HepG2 (cell line): Measurements from ENCODE around the gene ITPRIPL1. TPM values are rescaled to one million over a fixed set of nuclear protein-coding genes. Genes with fewer than 3 reads are reported as not detected.
A peak's percentile ranks its signal among the peaks of the same experiment; 100 is the strongest.

Experiments used
- ARID2 ChIP-seq: sonication (generic); formaldehyde crosslinking; IDR thresholded peaks from 2 replicates; pipeline ENCODE4 v1.8.1; 2022; ENCODE audit warnings: mild to moderate bottlenecking, missing genetic modification reagents, borderline replicate concordance
- ARID5B ChIP-seq: IDR thresholded peaks from 2 replicates; pipeline ENCODE4 v1.4.0; 2020; ENCODE audit warnings: mild to moderate bottlenecking, missing genetic modification reagents
- CEBPZ ChIP-seq: IDR thresholded peaks from 2 replicates; pipeline ENCODE4 v1.6.1; 2012; ENCODE audit warnings: low read length, improper control_type of control experiment
- FOXA1 ChIP-seq, 2 experiments: fragments of 450-650 bp in 1 of 2; sonication (generic) in 1 of 2; formaldehyde crosslinking in 1 of 2; IDR thresholded peaks; 2 replicates each; pipeline versions ENCODE4 v1.4.0 to v1.6.1; 2016 to 2020; ENCODE audit warnings: missing genetic modification reagents in 1 of 2
- HOXA9 ChIP-seq: sonication (generic); formaldehyde crosslinking; IDR thresholded peaks from 2 replicates; pipeline ENCODE4 v1.8.1; 2022; ENCODE audit warnings: missing genetic modification reagents, mild to moderate bottlenecking, moderate library complexity, borderline replicate concordance
- KDM2A ChIP-seq: sonication (generic); formaldehyde crosslinking; IDR thresholded peaks from 2 replicates; pipeline ENCODE4 v1.4.0; 2020; ENCODE audit warnings: low read depth, missing genetic modification reagents, borderline replicate concordance
- MTF2 ChIP-seq: sonication (generic); formaldehyde crosslinking; IDR thresholded peaks from 2 replicates; pipeline ENCODE4 v1.5.0; 2020; ENCODE audit warnings: missing genetic modification reagents, borderline replicate concordance
- PHF8 ChIP-seq: sonication (generic); formaldehyde crosslinking; IDR thresholded peaks from 2 replicates; pipeline ENCODE4 v1.5.0; 2020; ENCODE audit warnings: missing genetic modification reagents
- PITX1 ChIP-seq: sonication (generic); formaldehyde crosslinking; IDR thresholded peaks from 2 replicates; pipeline ENCODE4 v1.5.1; 2020; ENCODE audit warnings: mild to moderate bottlenecking, missing genetic modification reagents
- SAFB2 ChIP-seq: sonication (generic); formaldehyde crosslinking; IDR thresholded peaks from 2 replicates; pipeline ENCODE4 v1.5.1; 2020; ENCODE audit warnings: missing genetic modification reagents, low read depth, mild to moderate bottlenecking, borderline replicate concordance
- SIX1 ChIP-seq: sonication (generic); formaldehyde crosslinking; IDR thresholded peaks from 2 replicates; pipeline ENCODE4 v1.4.0; 2020; ENCODE audit warnings: missing genetic modification reagents, borderline replicate concordance
- TOPORS ChIP-seq: sonication (generic); formaldehyde crosslinking; IDR thresholded peaks from 2 replicates; pipeline ENCODE4 v1.8.0; 2023; ENCODE audit warnings: mild to moderate bottlenecking, missing genetic modification reagents
- TP53 ChIP-seq: sonication (generic); formaldehyde crosslinking; conservative IDR thresholded peaks from 2 replicates; pipeline ENCODE4 v1.4.0; 2020; ENCODE audit warnings: missing genetic modification reagents
- TRAFD1 ChIP-seq: sonication (generic); formaldehyde crosslinking; IDR thresholded peaks from 2 replicates; pipeline ENCODE4 v1.5.1; 2020; ENCODE audit warnings: missing genetic modification reagents, mild to moderate bottlenecking, borderline replicate concordance
- ZC3H13 ChIP-seq: sonication (generic); formaldehyde crosslinking; IDR thresholded peaks from 2 replicates; pipeline ENCODE4 v1.8.1; 2023; ENCODE audit warnings: mild to moderate bottlenecking, missing genetic modification reagents, moderate library complexity
- ZNF282 ChIP-seq: fragments of 450-650 bp; IDR thresholded peaks from 2 replicates; pipeline ENCODE4 v1.6.1; 2018; ENCODE audit not compliant: partially characterized antibody
- ZNF552 ChIP-seq: sonication (generic); formaldehyde crosslinking; IDR thresholded peaks from 2 replicates; pipeline ENCODE4 v1.9.0; 2022; ENCODE audit warnings: missing genetic modification reagents, mild to moderate bottlenecking, borderline replicate concordance
- ZNF652 ChIP-seq: IDR thresholded peaks from 2 replicates; pipeline ENCODE4 v1.6.1; 2016; ENCODE audit warnings: low read depth, borderline replicate concordance
- ZNF747 ChIP-seq: sonication (generic); formaldehyde crosslinking; IDR thresholded peaks from 2 replicates; pipeline ENCODE4 v1.8.1; 2023; ENCODE audit warnings: missing genetic modification reagents, mild to moderate bottlenecking, borderline replicate concordance
- polyA plus RNA-seq, 8 experiments: library from polyadenylated mRNA; depleted of rRNA in 3 of 8; stranded (reverse) in 7 of 8; unstranded in 1 of 8; fragments of >200 nt; fragmentation: Illumina TruSeq in 4 of 8; extraction: Trizol in 4 of 8; gene quantifications; 2 replicates each; pipeline versions ENCODE4 v1.2.1 to v1.2.3, GENCODE V29; 2011 to 2016; ENCODE audit warnings: low read depth in 4 of 8, missing spikeins in 1 of 8, mixed read lengths in 1 of 8; ENCODE audit not compliant: insufficient read depth in 1 of 8
- total RNA-seq, 5 experiments: library from RNA; depleted of rRNA; stranded (reverse); fragments of >200 nt; fragmentation: Illumina TruSeq; extraction: Trizol; gene quantifications; 2 replicates each; pipeline ENCODE4 v1.2.3, GENCODE V29; 2016; ENCODE audit warnings: low read depth in 1 of 5

Gene ITPRIPL1
- total and polyA plus RNA-seq, 2 of the 13 experiments (the other 11 are each of a cell fraction or from before 2014, with no cell fraction given) = 4.3 to 11.7 TPM

GRCh38 chr2:96305091-96305978 lies 19.8 kb upstream of the ITPRIPL1 start, which contains the start of gene SNRNP200 (continued):
- TF ChIP-seq CEBPZ = no peak
- no peak for TF ChIP-seq FOXA1 (IDR thresholded peaks at IDR 0.05)
- no peak for TF ChIP-seq FOXA1 (CRISPR knock-in tag; IDR thresholded peaks at IDR 0.05)
- peak; percentile 82 for TF ChIP-seq ZNF552 (CRISPR knock-in tag)
- no peak for TF ChIP-seq HOXA9 (CRISPR knock-in tag)
- TF ChIP-seq TP53 (CRISPR knock-in tag) = peak; percentile 91; the same call in 1 of the 2 replicates
- no peak; the same call in none of the 2 replicates for TF ChIP-seq ZNF747 (CRISPR knock-in tag)
- TF ChIP-seq ZC3H13 (CRISPR knock-in tag) = no peak; the same call in 1 of the 2 replicates
- TF ChIP-seq ZNF282 = no peak
- peak; percentile 97 for TF ChIP-seq TRAFD1 (CRISPR knock-in tag)
- TF ChIP-seq KDM2A (CRISPR knock-in tag) = peak; percentile 97
- TF ChIP-seq PITX1 = peak; percentile 81
- TF ChIP-seq PHF8 (CRISPR knock-in tag) = peak; percentile 96
- no peak for TF ChIP-seq ZNF652 (CRISPR knock-in tag)
- TF ChIP-seq MTF2 (CRISPR knock-in tag) = no peak
- no peak for TF ChIP-seq TOPORS
- no peak; the same call in 1 of the 2 replicates for TF ChIP-seq SIX1 (CRISPR knock-in tag)
- peak; percentile 69 for TF ChIP-seq ARID5B (CRISPR knock-in tag)
- no peak; the same call in 1 of the 2 replicates for TF ChIP-seq ARID2 (CRISPR knock-in tag)
- TF ChIP-seq SAFB2 (CRISPR knock-in tag) = peak; percentile 70; the same call in 1 of the 2 replicates
